Nephron progenitor cell (in vitro differentiated cells): ENCODE measurements around the gene TMEM243.
"Not testable (repeated sequence)": the region's sequence is repeated elsewhere in the genome, so short reads cannot be mapped to it uniquely, and the experiment has no call there.

Experiments
- DNase-seq: peaks from one replicate; pipeline ENCODE4 v3.0.0; 2021
- H3K27ac Mint-ChIP-seq: 2 replicates; pipeline ENCODE4 v1.8.0; 2021; ENCODE audit warnings: mild to moderate bottlenecking, moderate library complexity, mixed read lengths
- H3K27me3 Mint-ChIP-seq: 2 replicates; pipeline ENCODE4 v1.8.0; 2021; ENCODE audit warnings: mild to moderate bottlenecking, low read depth, mixed read lengths; ENCODE audit not compliant: poor library complexity
- H3K36me3 Mint-ChIP-seq: 2 replicates; pipeline ENCODE4 v1.8.0; 2021; ENCODE audit warnings: low read depth, mixed read lengths
- H3K4me1 Mint-ChIP-seq: 2 replicates; pipeline ENCODE4 v1.8.0; 2021; ENCODE audit warnings: mixed read lengths
- H3K4me3 Mint-ChIP-seq: 2 replicates; pipeline ENCODE4 v1.8.0; 2021; ENCODE audit warnings: mild to moderate bottlenecking, moderate library complexity, mixed read lengths
- H3K9me3 Mint-ChIP-seq: 2 replicates; pipeline ENCODE4 v1.8.0; 2021; ENCODE audit warnings: mild to moderate bottlenecking, moderate library complexity, mixed read lengths
- CTCF ChIP-seq: fragments of 200-600 bp; sonication (generic); IDR thresholded peaks from 2 replicates; pipeline ENCODE4 v1.5.0; 2021; ENCODE audit warnings: antibody characterized with exemption

Gene TMEM243

DNA sequence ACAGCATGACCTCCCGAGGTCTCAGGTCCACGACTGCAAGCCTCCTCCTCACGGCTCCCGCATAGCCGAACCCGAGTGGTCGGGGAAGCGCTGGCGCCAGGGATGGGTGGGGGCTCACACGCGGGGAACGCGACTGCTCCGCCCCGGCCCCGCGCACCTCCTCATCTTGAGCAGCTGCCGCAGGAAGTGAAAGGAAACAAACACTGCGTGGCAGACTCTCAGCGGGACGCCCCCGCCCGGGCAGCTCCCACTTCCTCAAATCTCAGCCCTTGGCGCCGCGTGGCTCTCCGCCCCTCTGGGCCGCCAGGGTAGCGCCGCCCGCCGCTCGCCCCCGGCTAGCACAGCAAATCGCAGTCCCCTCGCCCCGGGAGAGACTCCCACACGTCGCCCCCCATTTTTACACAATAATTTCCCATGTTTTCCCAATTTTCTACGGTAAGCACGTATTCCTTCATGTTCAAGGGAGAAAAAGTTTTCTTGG lies at the start of gene TMEM243:
Gene TMEM243 (minus strand): TSS at position 188 of the 481 bp plus-strand sequence. CDS start 229 bp downstream, outside the sequence.
- H3K4me3 Mint-ChIP-seq: peak within 1 kb of the TSS; percentile 96
- peaks cover 14% of the 10 kb centered on the region for H3K36me3 Mint-ChIP-seq
- peak; percentile 73 for DNase-seq
- H3K4me1 Mint-ChIP-seq: peaks cover 39% of the 10 kb centered on the region
- no peaks in the 10 kb centered on the region for H3K27me3 Mint-ChIP-seq
- H3K27ac Mint-ChIP-seq: peak within 1 kb of the TSS; percentile 94
- no peaks in the 10 kb centered on the region for H3K9me3 Mint-ChIP-seq
- no peak for TF ChIP-seq CTCF

- Mint-ChIP-seq H3K27ac (no peak overlapping the region), H3K9me3 (no peaks in the 10 kb centered on the region), H3K4me1 (no peaks in the 10 kb centered on the region), H3K27me3 (peaks cover 6% of the 10 kb centered on the region), H3K4me3 (no peak overlapping the region), H3K36me3 (no peaks in the 10 kb centered on the region)
- no peak for TF ChIP-seq CTCF
- no peak for DNase-seq
These were observed 47.8 kb upstream of the TMEM243 start for GRCh38 chr7:87267239-87267900.

DNA sequence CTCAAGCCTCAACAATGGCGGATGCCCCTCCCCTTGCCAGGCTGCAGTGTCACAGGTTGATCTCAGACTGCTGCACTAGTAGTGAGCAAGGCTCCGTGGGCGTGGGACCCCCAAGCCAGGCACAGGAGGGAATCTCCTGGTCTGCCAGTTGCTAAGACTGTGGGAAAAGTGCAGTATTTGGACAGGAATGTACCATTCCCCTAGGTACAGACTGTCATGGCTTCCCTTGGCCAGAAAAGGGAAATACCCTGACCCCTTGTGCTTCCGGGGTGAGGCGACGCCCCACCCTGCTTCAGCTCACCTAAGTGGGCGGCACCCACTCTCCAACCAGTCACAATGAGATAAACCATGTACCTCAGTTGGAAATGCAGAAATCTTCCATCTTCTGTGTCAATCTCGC lies 44.0 kb upstream of the TMEM243 start:
- no peaks in the 10 kb centered on the region for H3K4me1 Mint-ChIP-seq
- no peak for DNase-seq
- H3K4me3 Mint-ChIP-seq: no peak overlapping the region
- no peak for TF ChIP-seq CTCF
- H3K9me3 Mint-ChIP-seq: peaks cover 6% of the 10 kb centered on the region
- H3K27me3 Mint-ChIP-seq: peaks cover 5% of the 10 kb centered on the region
- H3K27ac Mint-ChIP-seq: no peak overlapping the region
- no peaks in the 10 kb centered on the region for H3K36me3 Mint-ChIP-seq

DNA sequence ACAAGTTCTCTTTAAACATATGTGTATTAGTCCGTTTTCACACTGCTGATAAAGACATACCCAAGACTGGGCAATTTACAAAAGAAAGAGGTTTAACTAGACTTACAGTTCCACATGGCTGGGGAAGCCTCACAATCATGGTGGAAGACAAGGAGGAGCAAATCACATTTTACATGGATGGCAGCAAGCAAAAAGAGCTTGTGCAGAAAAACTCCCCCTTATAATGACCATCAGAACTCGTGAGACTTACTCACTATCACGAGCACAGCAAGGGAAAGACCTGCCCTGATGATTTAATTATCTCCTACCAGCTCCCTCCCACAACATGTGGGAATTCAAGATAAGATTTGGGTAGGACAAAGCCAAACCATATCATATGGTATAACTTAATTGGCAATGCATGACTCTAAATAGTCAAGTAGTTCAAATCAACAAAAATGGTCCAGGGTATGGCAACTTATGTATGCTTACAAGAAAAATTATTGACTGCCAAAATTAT lies 34.1 kb upstream of the TMEM243 start:
- no peaks in the 10 kb centered on the region for H3K4me1 Mint-ChIP-seq
- H3K27me3 Mint-ChIP-seq: peaks cover 20% of the 10 kb centered on the region
- no peaks in the 10 kb centered on the region for H3K36me3 Mint-ChIP-seq
- no peak for TF ChIP-seq CTCF
- no peak overlapping the region for H3K27ac Mint-ChIP-seq
- no peak for DNase-seq
- peaks cover 17% of the 10 kb centered on the region for H3K9me3 Mint-ChIP-seq
- no peak overlapping the region for H3K4me3 Mint-ChIP-seq

DNA sequence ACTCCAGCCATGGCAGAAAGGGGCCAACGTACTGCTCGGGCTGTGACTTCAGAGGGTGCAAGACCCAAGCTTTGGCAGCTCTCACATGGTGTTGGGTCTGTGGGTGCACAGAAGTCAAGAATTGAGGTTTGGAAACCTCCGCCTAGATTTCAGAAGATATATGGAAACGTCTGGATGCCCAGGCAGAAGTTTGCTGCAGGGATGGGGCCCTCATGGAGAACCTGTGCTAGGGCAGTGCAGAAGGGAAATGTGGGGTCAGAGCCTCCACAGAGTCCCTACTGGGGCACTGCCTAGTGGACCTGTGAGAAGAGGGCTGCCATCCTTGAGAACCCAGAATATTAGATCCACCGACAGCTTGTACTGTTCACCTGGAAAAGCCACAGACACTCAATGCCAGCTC lies 26.1 kb upstream of the TMEM243 start:
- not testable (repeated sequence) for H3K4me1 Mint-ChIP-seq, H3K4me3 Mint-ChIP-seq, H3K36me3 Mint-ChIP-seq, H3K27ac Mint-ChIP-seq, DNase-seq
- Mint-ChIP-seq H3K9me3 (peaks cover 39% of the 10 kb centered on the region), H3K27me3 (peaks cover 21% of the 10 kb centered on the region)

GRCh38 chr7:87238464-87239051 lies 19.0 kb upstream of the TMEM243 start:
- not testable (repeated sequence) for H3K27ac Mint-ChIP-seq, H3K27me3 Mint-ChIP-seq, DNase-seq, H3K4me1 Mint-ChIP-seq, H3K4me3 Mint-ChIP-seq, H3K36me3 Mint-ChIP-seq
- H3K9me3 Mint-ChIP-seq: peaks cover 14% of the 10 kb centered on the region

DNA sequence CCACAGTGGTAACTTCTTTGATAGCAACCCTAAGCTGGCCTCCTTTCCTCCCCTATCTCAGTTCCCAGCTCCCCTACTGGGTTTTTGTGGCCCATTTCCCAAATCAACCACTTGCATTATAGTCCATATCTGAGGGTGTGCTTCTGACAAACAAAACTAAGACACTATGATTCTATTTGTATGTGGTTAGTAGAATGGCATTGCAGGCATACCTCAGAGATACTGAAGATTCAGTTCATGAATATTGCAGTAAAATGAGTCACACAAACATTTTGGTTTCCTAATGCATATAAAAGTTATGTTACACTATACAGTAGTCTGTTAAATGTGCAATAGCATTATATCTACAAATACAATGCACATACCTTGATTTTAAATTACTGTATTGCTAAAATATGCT lies 15.4 kb upstream of the TMEM243 start:
- no peak for DNase-seq
- Mint-ChIP-seq H3K4me3 (no peak overlapping the region), H3K4me1 (no peaks in the 10 kb centered on the region), H3K9me3 (peaks cover 7% of the 10 kb centered on the region), H3K27ac (no peak overlapping the region), H3K36me3 (no peaks in the 10 kb centered on the region), H3K27me3 (peaks cover 13% of the 10 kb centered on the region)
- no peak for TF ChIP-seq CTCF
